ENCODE results near the gene SETD7.

Gene SETD7

GRCh38 chr4:139535871-139536234 is 20.2 kb downstream of the SETD7 start:
- DNase-seq (ENCODE audit: extremely low read depth, low read depth): no peak
- no peak overlapping the region for H3K4me3 ChIP-seq (replicated peaks; ENCODE audit: low read depth, low read length)
- no peak for TF ChIP-seq CTCF (IDR thresholded peaks at IDR 0.05; ENCODE audit: low read depth, low read length, missing control alignments)

GRCh38 chr4:139535228-139535870 is 20.7 kb downstream of the SETD7 start:
- no peak for DNase-seq (ENCODE audit: extremely low read depth, low read depth)
- H3K4me3 ChIP-seq (replicated peaks; ENCODE audit: low read depth, low read length): no peak overlapping the region
- TF ChIP-seq CTCF (IDR thresholded peaks at IDR 0.05; ENCODE audit: low read depth, low read length, missing control alignments): no peak

GRCh38 chr4:139534287-139534950 is 21.6 kb downstream of the SETD7 start:
- DNase-seq (ENCODE audit: extremely low read depth, low read depth): no peak
- no peak overlapping the region for H3K4me3 ChIP-seq (replicated peaks; ENCODE audit: low read depth, low read length)
- TF ChIP-seq CTCF (IDR thresholded peaks at IDR 0.05; ENCODE audit: low read depth, low read length, missing control alignments): no peak

- DNase-seq (ENCODE audit: extremely low read depth, low read depth): no peak
- no peak overlapping the region for H3K4me3 ChIP-seq (replicated peaks; ENCODE audit: low read depth, low read length)
- no peak for TF ChIP-seq CTCF (IDR thresholded peaks at IDR 0.05; ENCODE audit: low read depth, low read length, missing control alignments)
Observed at GRCh38 chr4:139533511-139533910, 22.5 kb downstream of the SETD7 start.

GRCh38 chr4:139532947-139533346 is 23.1 kb downstream of the SETD7 start:
- no peak for TF ChIP-seq CTCF (IDR thresholded peaks at IDR 0.05; ENCODE audit: low read depth, low read length, missing control alignments)
- no peak for DNase-seq (ENCODE audit: extremely low read depth, low read depth)
- no peak overlapping the region for H3K4me3 ChIP-seq (replicated peaks; ENCODE audit: low read depth, low read length)

GRCh38 chr4:139530833-139531427 is 25.1 kb downstream of the SETD7 start:
- no peak overlapping the region for H3K4me3 ChIP-seq (replicated peaks; ENCODE audit: low read depth, low read length)
- peak; percentile 56 for TF ChIP-seq CTCF (IDR thresholded peaks at IDR 0.05; ENCODE audit: low read depth, low read length, missing control alignments)
- DNase-seq (ENCODE audit: extremely low read depth, low read depth): no peak

Measured in HFF-Myc (cell line).